ENCODE results near the gene PRPF19.

PRPF19 gene

GRCh38 chr11:60855726-60856633, 50.4 kb downstream of the PRPF19 start, which contains the start of gene PTGDR2:
Gene PTGDR2 (minus strand): TSS chr11:60855950. CDS start chr11:60853722, 2,228 bp downstream.
- no peak for DNase-seq

- DNase-seq: no peak
Measured at GRCh38 chr11:60854847-60855725, 51.3 kb downstream of the PRPF19 start.

- DNase-seq: no peak
Measured at GRCh38 chr11:60854140-60854846, 52.1 kb downstream of the PRPF19 start.

GRCh38 chr11:60852982-60853950, 53.1 kb downstream of the PRPF19 start:
- no peak for DNase-seq

GRCh38 chr11:60852117-60852981, 54.0 kb downstream of the PRPF19 start:
- no peak for DNase-seq

GRCh38 chr11:60851327-60852104, 54.9 kb downstream of the PRPF19 start:
- DNase-seq: no peak

- DNase-seq: no peak
Measured at GRCh38 chr11:60849641-60850520, 56.5 kb downstream of the PRPF19 start.

GRCh38 chr11:60848714-60849151, 57.7 kb downstream of the PRPF19 start:
- DNase-seq: no peak

GRCh38 chr11:60847896-60848295, 58.5 kb downstream of the PRPF19 start:
- DNase-seq: no peak

GRCh38 chr11:60847281-60847680, 59.1 kb downstream of the PRPF19 start:
- DNase-seq: no peak

GRCh38 chr11:60845338-60845737, 61.0 kb downstream of the PRPF19 start:
- DNase-seq: no peak

GRCh38 chr11:60844870-60845221, 61.5 kb downstream of the PRPF19 start:
- DNase-seq: no peak

GRCh38 chr11:60844045-60844869, 62.1 kb downstream of the PRPF19 start:
- no peak for DNase-seq

GRCh38 chr11:60842668-60843600, 63.5 kb downstream of the PRPF19 start:
- DNase-seq: no peak

GRCh38 chr11:60841797-60842667, 64.4 kb downstream of the PRPF19 start, which contains the start of gene CCDC86:
Gene CCDC86 (plus strand): TSS chr11:60842113. CDS start chr11:60842125, 12 bp downstream.
- DNase-seq: peak; percentile 60 to 71

Data from cerebellar nuclear complex (tissue), 1 donor.